Measurements from ENCODE around the gene ADARB1.

DNA sequence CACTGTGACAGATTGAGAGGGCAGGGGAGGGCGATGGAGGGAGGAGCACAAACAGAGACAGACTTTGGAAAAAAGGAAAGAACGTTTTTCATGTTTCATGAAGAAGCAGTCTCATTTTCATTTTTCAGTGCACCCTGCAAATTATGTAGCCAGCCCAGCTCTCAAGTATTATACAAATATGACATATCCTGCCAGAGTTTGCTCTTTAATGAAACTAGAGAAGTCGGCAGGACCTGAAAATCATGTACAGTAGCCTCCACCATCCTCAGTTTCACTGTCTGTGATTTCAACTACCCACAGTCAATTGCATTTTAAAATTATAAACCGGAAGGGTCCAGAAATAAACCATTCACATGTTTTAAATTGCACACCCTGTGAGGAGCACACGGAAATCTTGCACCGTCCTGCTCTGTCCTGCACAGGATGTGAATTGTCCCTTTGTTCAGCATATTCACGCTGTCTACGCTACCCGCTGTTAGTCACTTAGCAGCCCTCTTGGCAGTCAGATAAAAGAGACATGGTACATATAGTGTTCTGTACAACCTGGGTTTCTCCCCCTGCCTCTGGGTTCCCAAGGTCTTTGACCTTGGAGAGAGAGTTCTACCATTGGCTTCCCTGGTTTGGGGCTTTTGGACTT, 13.6 kb upstream of the ADARB1 start:
- TF ChIP-seq, protein P1, sequence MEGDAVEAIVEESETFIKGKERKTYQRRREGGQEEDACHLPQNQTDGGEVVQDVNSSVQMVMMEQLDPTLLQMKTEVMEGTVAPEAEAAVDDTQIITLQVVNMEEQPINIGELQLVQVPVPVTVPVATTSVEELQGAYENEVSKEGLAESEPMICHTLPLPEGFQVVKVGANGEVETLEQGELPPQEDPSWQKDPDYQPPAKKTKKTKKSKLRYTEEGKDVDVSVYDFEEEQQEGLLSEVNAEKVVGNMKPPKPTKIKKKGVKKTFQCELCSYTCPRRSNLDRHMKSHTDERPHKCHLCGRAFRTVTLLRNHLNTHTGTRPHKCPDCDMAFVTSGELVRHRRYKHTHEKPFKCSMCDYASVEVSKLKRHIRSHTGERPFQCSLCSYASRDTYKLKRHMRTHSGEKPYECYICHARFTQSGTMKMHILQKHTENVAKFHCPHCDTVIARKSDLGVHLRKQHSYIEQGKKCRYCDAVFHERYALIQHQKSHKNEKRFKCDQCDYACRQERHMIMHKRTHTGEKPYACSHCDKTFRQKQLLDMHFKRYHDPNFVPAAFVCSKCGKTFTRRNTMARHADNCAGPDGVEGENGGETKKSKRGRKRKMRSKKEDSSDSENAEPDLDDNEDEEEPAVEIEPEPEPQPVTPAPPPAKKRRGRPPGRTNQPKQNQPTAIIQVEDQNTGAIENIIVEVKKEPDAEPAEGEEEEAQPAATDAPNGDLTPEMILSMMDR (conservative IDR thresholded peaks at IDR 0.05) = no peak
- TF ChIP-seq ZFX (IDR thresholded peaks at IDR 0.05) = no peak

All from C4-2B (cell line).